IPS-18c (cell line): Measurements from ENCODE around the gene ADAMTS15.

Experiments used
- H3K4me3 ChIP-seq: 2 replicates; pipeline ENCODE4 v1.7.0; 2013; ENCODE audit warnings: low read depth, mild to moderate bottlenecking, low read length, moderate library complexity; ENCODE audit not compliant: insufficient read depth
- H3K9me3 ChIP-seq: one replicate; pipeline ENCODE4 v1.6.1; 2013; ENCODE audit warnings: mild to moderate bottlenecking, low read length, moderate library complexity; ENCODE audit not compliant: control insufficient read depth, insufficient read depth

Gene ADAMTS15

GRCh38 chr11:130414107-130415080, 34.1 kb upstream of the ADAMTS15 start:
- no peak overlapping the region for H3K4me3 ChIP-seq
- no peaks in the 10 kb centered on the region for H3K9me3 ChIP-seq

GRCh38 chr11:130415731-130416529, 32.5 kb upstream of the ADAMTS15 start:
- Histone ChIP-seq H3K9me3 (no peaks in the 10 kb centered on the region), H3K4me3 (no peak overlapping the region)

DNA sequence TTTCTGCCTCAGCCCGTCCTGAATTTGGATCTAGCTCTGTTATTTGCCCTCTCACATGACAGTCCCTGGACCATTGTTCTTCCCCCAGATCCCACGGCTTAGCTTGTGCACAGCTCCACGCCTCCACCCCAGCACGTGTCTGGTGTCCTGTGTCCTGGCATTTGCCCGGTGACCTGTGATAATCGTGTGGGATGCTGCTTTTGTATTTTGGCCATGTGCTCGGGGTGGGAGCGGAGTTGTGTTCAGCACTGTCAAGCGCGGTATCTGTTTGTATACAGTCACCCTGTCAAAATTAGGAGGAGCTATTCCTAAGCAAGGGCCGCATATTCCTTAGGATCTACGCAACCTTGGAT, 31.9 kb upstream of the ADAMTS15 start:
- Histone ChIP-seq H3K4me3 (no peak overlapping the region), H3K9me3 (no peaks in the 10 kb centered on the region)

DNA sequence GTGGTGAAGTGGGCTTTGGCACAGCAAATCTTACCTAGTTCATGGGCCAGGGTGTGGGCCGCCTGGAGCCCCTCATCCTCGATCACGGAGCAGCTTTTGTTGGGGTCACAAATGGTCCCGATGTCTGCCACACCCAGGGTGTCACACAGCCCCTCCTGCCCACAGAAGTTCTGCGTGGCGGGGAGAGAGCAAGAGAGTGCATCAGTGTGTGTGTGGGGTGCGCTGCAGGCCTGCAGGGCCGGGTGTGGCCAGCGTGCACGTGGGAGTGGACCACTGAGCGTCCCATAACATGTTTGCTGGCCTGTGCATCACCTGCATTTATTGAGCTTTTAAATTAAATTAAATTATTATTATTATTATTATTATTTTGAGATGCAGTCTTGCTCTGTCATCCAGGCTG, 31.5 kb upstream of the ADAMTS15 start:
- no peak overlapping the region for H3K4me3 ChIP-seq
- H3K9me3 ChIP-seq = no peaks in the 10 kb centered on the region

GRCh38 chr11:130418210-130418609, 30.2 kb upstream of the ADAMTS15 start:
- H3K9me3 ChIP-seq = no peaks in the 10 kb centered on the region
- H3K4me3 ChIP-seq = no peak overlapping the region

- Histone ChIP-seq H3K4me3 (no peak overlapping the region), H3K9me3 (no peaks in the 10 kb centered on the region)
These were observed 29.7 kb upstream of the ADAMTS15 start for GRCh38 chr11:130418756-130419155.

- H3K9me3 ChIP-seq = no peaks in the 10 kb centered on the region
These were observed 27.8 kb upstream of the ADAMTS15 start for GRCh38 chr11:130420478-130421198.

GRCh38 chr11:130421199-130421585, 27.3 kb upstream of the ADAMTS15 start:
- Histone ChIP-seq H3K4me3 (no peak overlapping the region), H3K9me3 (no peaks in the 10 kb centered on the region)

More at GRCh38 chr11:130420478-130421198, 27.8 kb upstream of the ADAMTS15 start:
- H3K4me3 ChIP-seq = no peak overlapping the region

DNA sequence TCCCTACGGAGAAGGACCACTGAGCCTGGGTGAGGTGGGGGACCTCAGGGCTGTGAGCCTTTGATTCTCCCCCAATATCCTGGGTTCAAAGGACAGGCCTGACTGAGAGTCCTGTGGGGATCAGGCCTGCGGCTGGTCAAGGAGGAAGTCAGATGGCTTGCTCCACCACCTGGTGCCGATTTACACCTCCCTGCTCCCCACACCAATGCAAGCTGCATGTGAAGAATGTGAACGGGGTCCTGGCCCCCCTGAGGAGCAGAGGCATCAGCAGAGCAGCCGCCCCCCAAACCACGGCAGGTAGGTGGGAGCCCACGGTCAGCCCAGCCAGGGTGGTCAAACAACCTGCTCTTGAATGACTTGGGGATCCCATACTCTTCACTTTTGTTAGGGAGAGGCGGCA, 26.7 kb upstream of the ADAMTS15 start:
- no peaks in the 10 kb centered on the region for H3K9me3 ChIP-seq
- no peak overlapping the region for H3K4me3 ChIP-seq

- no peak overlapping the region for H3K4me3 ChIP-seq
- no peaks in the 10 kb centered on the region for H3K9me3 ChIP-seq
These were observed 26.0 kb upstream of the ADAMTS15 start for GRCh38 chr11:130422251-130422995.

DNA sequence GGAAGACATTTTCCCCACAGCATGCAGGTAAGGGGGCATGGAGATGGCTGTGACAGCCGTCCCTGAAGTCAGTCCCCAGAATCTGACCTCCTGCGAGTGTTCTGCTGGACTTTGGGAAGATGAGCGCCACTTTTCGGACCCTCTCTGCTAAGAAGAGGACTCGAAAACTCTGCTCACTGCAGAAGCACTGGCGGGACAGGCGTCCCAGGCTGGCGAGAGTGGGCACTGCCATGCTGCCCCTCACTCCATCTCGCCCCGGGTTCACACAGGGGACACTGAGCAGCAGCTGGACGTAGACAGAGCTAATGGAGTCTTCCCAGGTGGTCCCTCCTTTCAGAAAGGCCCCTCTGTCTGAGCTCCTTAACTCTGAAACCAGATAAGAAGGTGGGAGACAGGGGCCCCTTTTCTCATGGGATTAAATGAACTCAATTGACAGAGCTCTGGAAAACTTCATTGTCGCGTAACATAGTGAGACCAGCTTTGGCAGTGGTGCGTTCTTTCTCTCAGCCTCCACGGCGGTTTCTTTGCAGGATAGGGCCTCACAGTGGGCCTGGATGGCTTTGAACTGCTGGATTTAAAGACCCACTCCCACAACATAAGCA, 24.8 kb upstream of the ADAMTS15 start:
- Histone ChIP-seq H3K4me3 (no peak overlapping the region), H3K9me3 (no peaks in the 10 kb centered on the region)

DNA sequence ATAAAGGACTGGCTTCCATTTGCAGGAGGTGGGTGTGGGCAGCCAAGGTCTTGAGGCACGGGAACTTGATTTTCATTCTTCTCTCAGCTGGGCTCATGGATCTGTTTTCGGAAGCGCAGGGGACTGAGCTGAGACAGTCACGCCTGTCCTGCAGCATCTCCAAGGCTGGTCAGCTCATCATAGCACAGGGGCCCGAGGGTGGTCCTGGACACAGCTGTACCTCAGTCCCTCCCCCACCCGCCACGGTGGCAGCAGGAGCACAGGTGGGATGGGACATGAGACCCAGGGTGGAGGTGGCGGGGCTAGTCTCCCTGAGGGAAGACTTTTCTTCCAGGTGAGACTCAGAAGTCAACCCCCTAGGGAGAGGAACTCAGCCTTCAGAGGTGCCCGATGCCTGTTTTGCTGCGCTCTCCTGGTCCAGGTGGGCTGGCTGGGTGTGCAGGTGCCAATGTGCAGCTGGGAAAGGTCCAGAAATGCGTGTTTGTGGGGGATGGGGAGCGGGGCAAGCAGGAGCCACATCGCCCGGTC, 23.8 kb upstream of the ADAMTS15 start:
- Histone ChIP-seq H3K9me3 (no peaks in the 10 kb centered on the region), H3K4me3 (no peak overlapping the region)

DNA sequence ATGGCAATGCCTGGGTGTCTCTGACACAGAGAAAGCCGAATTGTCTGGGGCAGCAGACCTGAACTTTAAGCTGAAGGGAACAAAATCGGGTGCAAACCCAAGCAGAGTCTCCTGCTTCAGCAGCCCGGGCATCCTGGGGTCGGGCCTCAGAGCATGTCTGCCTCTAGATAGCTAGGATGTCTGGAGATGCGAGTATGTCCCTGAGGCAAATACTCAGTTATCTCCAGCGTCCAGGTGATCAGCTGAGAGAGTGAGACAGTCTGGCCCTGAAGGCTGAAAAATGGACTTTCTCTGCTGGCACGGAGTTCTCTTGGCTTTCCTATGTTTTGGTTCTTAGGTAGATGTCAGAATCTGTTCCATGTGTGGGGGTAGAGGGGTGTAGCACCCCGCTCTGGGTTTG, 23.3 kb upstream of the ADAMTS15 start:
- Histone ChIP-seq H3K4me3 (no peak overlapping the region), H3K9me3 (no peaks in the 10 kb centered on the region)

- H3K9me3 ChIP-seq = no peaks in the 10 kb centered on the region
- H3K4me3 ChIP-seq = no peak overlapping the region
These were observed 22.1 kb upstream of the ADAMTS15 start for GRCh38 chr11:130426223-130426836.

- no peaks in the 10 kb centered on the region for H3K9me3 ChIP-seq
- H3K4me3 ChIP-seq = no peak overlapping the region; the same call in 1 of the 2 replicates
These were observed 21.6 kb upstream of the ADAMTS15 start for GRCh38 chr11:130426837-130427341.
